Keratinocyte (primary cell): Measurements from ENCODE around the gene SYK. TPM values are rescaled to one million over a fixed set of nuclear protein-coding genes. Genes with fewer than 3 reads are reported as not detected.

Source experiments
- DNase-seq: peaks from one replicate; pipeline ENCODE4 v3.0.0-alpha.2; 2011; ENCODE audit warnings: low read depth, missing footprints, low spot score
- FAIRE-seq: peaks from 2 replicates; lab custom pipeline; 2011; peaks lifted over from hg19 to GRCh38; lab: Jason Lieb, UNC
- H2AFZ ChIP-seq: 2 replicates; pipeline ENCODE4 v1.6.0; 2012; ENCODE audit warnings: low read length, control low read depth, inconsistent platforms; ENCODE audit not compliant: control insufficient read depth
- H3K27ac ChIP-seq: 2 replicates; pipeline ENCODE4 v1.5.1; 2011; ENCODE audit warnings: low read length; ENCODE audit not compliant: control insufficient read depth, insufficient read depth
- H3K27me3 ChIP-seq: 3 replicates; pipeline ENCODE4 v1.6.0; 2011; ENCODE audit warnings: low read length; ENCODE audit not compliant: control insufficient read depth, insufficient read depth; ENCODE audit errors: extremely low read depth
- H3K36me3 ChIP-seq, 2 experiments: 2 replicates in 1 of 2; 3 replicates in 1 of 2; pipeline ENCODE4 v1.5.1; 2011; ENCODE audit warnings: low read length in 2 of 2, mild to moderate bottlenecking in 1 of 2; ENCODE audit not compliant: control insufficient read depth in 2 of 2, insufficient read depth in 2 of 2; ENCODE audit errors: extremely low read depth in 1 of 2
- H3K4me1 ChIP-seq: 3 replicates; pipeline ENCODE4 v1.5.1; 2011; ENCODE audit warnings: low read length; ENCODE audit not compliant: control insufficient read depth, insufficient read depth; ENCODE audit errors: extremely low read depth
- H3K4me2 ChIP-seq: 3 replicates; pipeline ENCODE4 v1.6.0; 2011; ENCODE audit warnings: low read depth, low read length; ENCODE audit not compliant: control insufficient read depth, insufficient read depth; ENCODE audit errors: extremely low read depth
- H3K4me3 ChIP-seq, 3 experiments: fragments of 200-600 bp in 1 of 3; sonication (generic) in 1 of 3; 2 replicates in 2 of 3; 3 replicates in 1 of 3; pipeline ENCODE4 v1.5.1; 2011 to 2016; ENCODE audit warnings: low read length in 3 of 3, mild to moderate bottlenecking in 3 of 3, control low read depth in 2 of 3, inconsistent platforms in 1 of 3, low read depth in 1 of 3, mixed read lengths in 1 of 3, mixed run types in 1 of 3, moderate library complexity in 1 of 3; ENCODE audit not compliant: control insufficient read depth in 2 of 3, insufficient read depth in 2 of 3; ENCODE audit errors: extremely low read depth in 1 of 3
- H3K79me2 ChIP-seq: 2 replicates; pipeline ENCODE4 v1.6.0; 2012; ENCODE audit warnings: low read length; ENCODE audit not compliant: control insufficient read depth, insufficient read depth
- H3K9ac ChIP-seq: 3 replicates; pipeline ENCODE4 v1.6.0; 2011; ENCODE audit warnings: low read length; ENCODE audit not compliant: control insufficient read depth, insufficient read depth; ENCODE audit errors: extremely low read depth
- H3K9me1 ChIP-seq: 3 replicates; pipeline ENCODE4 v1.6.0; 2011; ENCODE audit warnings: low read length; ENCODE audit not compliant: control insufficient read depth, insufficient read depth; ENCODE audit errors: extremely low read depth
- H3K9me3 ChIP-seq: 2 replicates; pipeline ENCODE4 v1.5.1; 2012; ENCODE audit warnings: low read depth, low read length; ENCODE audit not compliant: control insufficient read depth
- H4K20me1 ChIP-seq: 3 replicates; pipeline ENCODE4 v1.6.0; 2011; ENCODE audit warnings: low read length; ENCODE audit not compliant: control insufficient read depth, insufficient read depth; ENCODE audit errors: extremely low read depth
- EZH2 ChIP-seq: IDR thresholded peaks from one replicate; pipeline ENCODE4 v1.6.1; 2012; ENCODE audit warnings: inconsistent platforms, mild to moderate bottlenecking, low read length, moderate library complexity
- dilution Hi-C: fragments of 300-500 bp; cut with MboI; formaldehyde crosslinking; loops from one replicate; pipeline ENCODE4 v1.7.0; 2020; ENCODE audit warnings: low sequenced_read_pairs; ENCODE audit not compliant: extremely low pct_ligation_motif_present
- polyA plus RNA-seq, 5 experiments: library from polyadenylated mRNA; depleted of rRNA in 3 of 5; stranded (reverse) in 3 of 5; stranded (forward) in 1 of 5; unstranded in 1 of 5; fragments of >200 nt; gene quantifications; 1 replicate in 1 of 5; 2 replicates in 3 of 5; 3 replicates in 1 of 5; pipeline versions ENCODE4 v1.2.1 to v1.2.3, GENCODE V29; 2011 to 2012; ENCODE audit warnings: missing spikeins in 2 of 5, low read depth in 1 of 5, low replicate concordance in 1 of 5
- TF ChIP-seq, protein P1 (sequence below), 3 experiments: IDR thresholded peaks in 1 of 3; conservative IDR thresholded peaks in 1 of 3; optimal IDR thresholded peaks in 1 of 3; 2 replicates in 2 of 3; 3 replicates in 1 of 3; pipeline versions ENCODE3 to v1.5.1; 2011; ENCODE audit warnings: low read length in 3 of 3, mild to moderate bottlenecking in 3 of 3, moderate library complexity in 2 of 3, control low read depth in 1 of 3, inconsistent platforms in 1 of 3; ENCODE audit not compliant: insufficient read depth in 2 of 3; ENCODE audit errors: extremely low read depth in 1 of 3

Gene SYK
- polyA plus RNA-seq, 1 donor (not counting 4 experiments of a cell fraction or from before 2014, with no cell fraction given) = 2.0 TPM

- dilution Hi-C loops = no loop called here
- peaks cover 0 to 2% of the 10 kb centered on the region in 2 experiments for H3K36me3 ChIP-seq
- DNase-seq (no peak), FAIRE-seq (no peak)
- H4K20me1 ChIP-seq = no peaks in the 10 kb centered on the region
- no peak overlapping the region for H3K4me2 ChIP-seq
- H2AFZ ChIP-seq = no peak overlapping the region
- no peak for TF ChIP-seq EZH2
- TF ChIP-seq, protein P1, sequence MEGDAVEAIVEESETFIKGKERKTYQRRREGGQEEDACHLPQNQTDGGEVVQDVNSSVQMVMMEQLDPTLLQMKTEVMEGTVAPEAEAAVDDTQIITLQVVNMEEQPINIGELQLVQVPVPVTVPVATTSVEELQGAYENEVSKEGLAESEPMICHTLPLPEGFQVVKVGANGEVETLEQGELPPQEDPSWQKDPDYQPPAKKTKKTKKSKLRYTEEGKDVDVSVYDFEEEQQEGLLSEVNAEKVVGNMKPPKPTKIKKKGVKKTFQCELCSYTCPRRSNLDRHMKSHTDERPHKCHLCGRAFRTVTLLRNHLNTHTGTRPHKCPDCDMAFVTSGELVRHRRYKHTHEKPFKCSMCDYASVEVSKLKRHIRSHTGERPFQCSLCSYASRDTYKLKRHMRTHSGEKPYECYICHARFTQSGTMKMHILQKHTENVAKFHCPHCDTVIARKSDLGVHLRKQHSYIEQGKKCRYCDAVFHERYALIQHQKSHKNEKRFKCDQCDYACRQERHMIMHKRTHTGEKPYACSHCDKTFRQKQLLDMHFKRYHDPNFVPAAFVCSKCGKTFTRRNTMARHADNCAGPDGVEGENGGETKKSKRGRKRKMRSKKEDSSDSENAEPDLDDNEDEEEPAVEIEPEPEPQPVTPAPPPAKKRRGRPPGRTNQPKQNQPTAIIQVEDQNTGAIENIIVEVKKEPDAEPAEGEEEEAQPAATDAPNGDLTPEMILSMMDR (optimal IDR thresholded peaks at IDR 0.05 in 1 of 3, IDR thresholded peaks at IDR 0.05 in 1 of 3, conservative IDR thresholded peaks at IDR 0.05 in 1 of 3; ENCODE audit: extremely low read depth in 1 of 3, insufficient read depth in 2 of 3, low read length in 3 of 3) = no peak
- H3K9me1 ChIP-seq = peaks cover 3% of the 10 kb centered on the region
- no peaks in the 10 kb centered on the region for H3K79me2 ChIP-seq
- no peak overlapping the region for H3K27ac ChIP-seq
- H3K9me3 ChIP-seq = no peaks in the 10 kb centered on the region
- H3K27me3 ChIP-seq = no peaks in the 10 kb centered on the region
- no peak overlapping the region for H3K9ac ChIP-seq
- H3K4me3 ChIP-seq = no peak overlapping the region
- H3K4me1 ChIP-seq = no peaks in the 10 kb centered on the region
These were observed 9.1 kb downstream of the SYK start for GRCh38 chr9:90810691-90811090.

GRCh38 chr9:90813046-90813445, 11.4 kb downstream of the SYK start:
- H3K36me3 ChIP-seq = peaks cover 0 to 2% of the 10 kb centered on the region in 2 experiments
- H3K27ac ChIP-seq = no peak overlapping the region
- H3K27me3 ChIP-seq = no peaks in the 10 kb centered on the region
- H3K9me3 ChIP-seq = no peaks in the 10 kb centered on the region
- no peaks in the 10 kb centered on the region for H3K4me1 ChIP-seq
- FAIRE-seq = no peak
- H3K4me2 ChIP-seq = no peak overlapping the region
- no peaks in the 10 kb centered on the region for H3K79me2 ChIP-seq
- TF ChIP-seq, protein P1 (optimal IDR thresholded peaks at IDR 0.05 in 1 of 3, IDR thresholded peaks at IDR 0.05 in 1 of 3, conservative IDR thresholded peaks at IDR 0.05 in 1 of 3; ENCODE audit: extremely low read depth in 1 of 3, insufficient read depth in 2 of 3, low read length in 3 of 3) = no peak
- no peak for TF ChIP-seq EZH2
- H2AFZ ChIP-seq = no peak overlapping the region
- no peak overlapping the region for H3K4me3 ChIP-seq
- peaks cover 3% of the 10 kb centered on the region for H3K9me1 ChIP-seq
- H4K20me1 ChIP-seq = no peaks in the 10 kb centered on the region
- dilution Hi-C loops = no loop called here
- H3K9ac ChIP-seq = no peak overlapping the region
- no peak for DNase-seq
